Measurements from ENCODE around the gene CDYL. TPM values are rescaled to one million over a fixed set of nuclear protein-coding genes. Genes with fewer than 3 reads are reported as not detected.

CDYL gene
- polyA plus RNA-seq, 1 of the 3 experiments (the other 2 are of a cell fraction) = 13.3 TPM

DNA sequence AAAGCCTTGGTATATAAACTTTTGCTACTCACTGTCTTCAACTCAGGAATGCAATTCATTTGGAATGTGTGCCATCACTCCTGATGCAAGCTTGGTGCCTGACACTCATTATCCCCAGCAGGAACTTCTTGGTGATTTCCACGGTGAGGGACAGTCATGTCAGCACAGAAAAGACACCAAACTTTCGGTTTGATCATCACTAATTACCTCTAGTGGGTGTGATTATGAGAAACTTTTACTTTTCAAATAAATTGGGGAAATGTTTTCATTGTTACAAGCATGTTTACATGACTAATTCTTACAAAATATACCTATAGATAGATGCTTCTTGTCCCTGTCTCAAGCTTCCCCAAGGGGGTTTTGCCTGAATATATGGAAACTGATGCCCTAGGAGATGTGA lies 186.7 kb downstream of the CDYL start:
- Histone ChIP-seq H2AFZ (ENCODE audit: low read depth) (no peak overlapping the region), H3K27ac (ENCODE audit: low read depth in 2 of 2, low read length in 1 of 2) (no peak overlapping the region), H3K9me2 (no peaks in the 10 kb centered on the region), H3K4me1 (ENCODE audit: control insufficient read depth in 1 of 2, insufficient read depth in 2 of 2, low read depth in 1 of 2, low read length in 1 of 2) (no peaks in the 10 kb centered on the region), H3K9ac (no peak overlapping the region), H3K36me3 (replicated peaks in 1 of 2; ENCODE audit: control insufficient read depth in 1 of 2, insufficient read depth in 2 of 2, low read length in 1 of 2) (no peaks in the 10 kb centered on the region), H3K79me2 (ENCODE audit: insufficient read depth) (no peaks in the 10 kb centered on the region), H3F3A (replicated peaks; ENCODE audit: insufficient read depth) (no peaks in the 10 kb centered on the region), H4K20me1 (ENCODE audit: insufficient read depth) (no peaks in the 10 kb centered on the region), H3K4me3 (ENCODE audit: low read depth in 2 of 2, low read length in 1 of 2) (no peak overlapping the region), H3K27me3 (ENCODE audit: insufficient read depth) (no peaks in the 10 kb centered on the region), H3K4me2 (no peak overlapping the region), H3K9me3 (no peaks in the 10 kb centered on the region)
- TF ChIP-seq FOXJ3 (CRISPR knock-in tag; IDR thresholded peaks at IDR 0.05) = no peak
- TF ChIP-seq FOXM1 (IDR thresholded peaks at IDR 0.05; ENCODE audit: low read depth) = no peak
- TF ChIP-seq YY1 (IDR thresholded peaks at IDR 0.05; ENCODE audit: low read depth) = no peak
- POLR2A ChIA-PET = no interaction called here
- DNase-seq = no peak
- CTCF ChIA-PET = no interaction called here
- WGBS (ENCODE audit: low lambda C conversion rate) = 42% methylated on average over 2 of the region's 2 CpGs

DNA sequence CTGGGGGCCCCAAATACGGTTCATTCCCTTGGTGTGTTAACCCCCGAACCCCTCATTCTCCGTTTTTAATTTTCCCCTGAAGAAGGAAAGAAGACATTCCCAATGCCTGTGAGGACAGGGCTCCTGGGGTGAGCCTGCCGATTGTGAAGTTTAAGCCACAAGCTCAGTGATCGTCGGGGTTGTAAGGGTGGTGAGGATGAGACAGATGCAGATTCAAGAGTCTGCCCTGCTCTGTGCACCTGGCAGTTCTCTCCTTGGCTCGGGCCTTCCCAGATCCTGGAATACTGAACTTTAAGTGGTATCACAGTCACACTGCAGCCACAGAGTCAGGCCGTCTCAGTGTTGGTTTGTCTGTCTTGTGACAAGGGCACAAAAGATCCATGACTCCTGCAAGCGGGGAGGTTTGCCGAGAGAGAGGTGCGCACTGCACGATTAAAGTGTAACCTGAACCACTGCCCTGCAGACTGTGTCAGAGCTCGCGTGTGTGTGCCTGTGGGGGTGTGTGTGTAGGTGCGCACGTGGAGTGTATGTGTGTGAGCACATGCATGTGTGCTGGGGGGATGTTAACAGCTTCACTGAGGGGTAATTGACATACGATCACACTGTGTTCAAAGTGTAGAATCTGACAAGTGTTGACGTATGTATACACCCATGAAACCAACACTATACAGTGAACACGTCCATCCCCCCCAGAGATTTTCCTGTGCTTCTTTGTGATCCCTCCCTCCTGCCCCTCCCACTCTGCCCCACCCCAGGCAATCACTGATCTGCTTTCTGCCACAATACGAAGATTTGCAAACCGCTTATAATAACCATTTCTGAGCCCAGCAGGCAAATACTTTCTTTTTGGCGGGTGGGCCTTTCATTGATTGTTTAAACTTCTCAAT lies 188.7 kb downstream of the CDYL start:
- Histone ChIP-seq H3K27ac (ENCODE audit: low read depth in 2 of 2, low read length in 1 of 2) (no peak overlapping the region), H3K36me3 (replicated peaks in 1 of 2; ENCODE audit: control insufficient read depth in 1 of 2, insufficient read depth in 2 of 2, low read length in 1 of 2) (no peaks in the 10 kb centered on the region), H3K4me3 (ENCODE audit: low read depth in 2 of 2, low read length in 1 of 2) (no peak overlapping the region), H3K4me2 (no peak overlapping the region), H4K20me1 (ENCODE audit: insufficient read depth) (no peaks in the 10 kb centered on the region), H3K27me3 (ENCODE audit: insufficient read depth) (no peaks in the 10 kb centered on the region), H3K4me1 (ENCODE audit: control insufficient read depth in 1 of 2, insufficient read depth in 2 of 2, low read depth in 1 of 2, low read length in 1 of 2) (no peaks in the 10 kb centered on the region), H3K79me2 (ENCODE audit: insufficient read depth) (no peaks in the 10 kb centered on the region), H3K9ac (no peak overlapping the region), H3F3A (replicated peaks; ENCODE audit: insufficient read depth) (no peaks in the 10 kb centered on the region), H2AFZ (ENCODE audit: low read depth) (no peak overlapping the region), H3K9me2 (no peaks in the 10 kb centered on the region), H3K9me3 (no peaks in the 10 kb centered on the region)
- WGBS (ENCODE audit: low lambda C conversion rate) = 75% methylated on average over 22 of the region's 22 CpGs
- DNase-seq = no peak
- ChIA-PET POLR2A (no interaction called here), CTCF (no interaction called here)
- TF ChIP-seq POLR2AphosphoS5 (IDR thresholded peaks at IDR 0.05; ENCODE audit: low read depth, low read length) (no peak), RXRA (IDR thresholded peaks at IDR 0.05; ENCODE audit: borderline replicate concordance, low read depth) (no peak), FOSL2 (IDR thresholded peaks at IDR 0.05; ENCODE audit: borderline replicate concordance, low read depth) (no peak), RCOR1 (IDR thresholded peaks at IDR 0.05; ENCODE audit: low read length) (no peak), MEF2A (IDR thresholded peaks at IDR 0.05; ENCODE audit: borderline replicate concordance, low read depth) (no peak), MXI1 (IDR thresholded peaks at IDR 0.05; ENCODE audit: low read depth, low read length) (no peak), TEAD4 (IDR thresholded peaks at IDR 0.05; ENCODE audit: borderline replicate concordance, insufficient read depth) (no peak)
- TF ChIP-seq, protein P1, sequence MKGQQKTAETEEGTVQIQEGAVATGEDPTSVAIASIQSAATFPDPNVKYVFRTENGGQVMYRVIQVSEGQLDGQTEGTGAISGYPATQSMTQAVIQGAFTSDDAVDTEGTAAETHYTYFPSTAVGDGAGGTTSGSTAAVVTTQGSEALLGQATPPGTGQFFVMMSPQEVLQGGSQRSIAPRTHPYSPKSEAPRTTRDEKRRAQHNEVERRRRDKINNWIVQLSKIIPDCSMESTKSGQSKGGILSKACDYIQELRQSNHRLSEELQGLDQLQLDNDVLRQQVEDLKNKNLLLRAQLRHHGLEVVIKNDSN (IDR thresholded peaks at IDR 0.05; ENCODE audit: borderline replicate concordance, low read depth) = no peak
